Glutamatergic neuron (in vitro differentiated cells): Measurements from ENCODE around the gene CDH4. TPM values are rescaled to one million over a fixed set of nuclear protein-coding genes. Genes with fewer than 3 reads are reported as not detected.

ENCODE experiments used
- DNase-seq: peaks from one replicate; pipeline ENCODE4 v3.0.0; 2022
- H3K27ac Mint-ChIP-seq: one replicate; pipeline ENCODE4 v1.8.0; 2020; ENCODE audit warnings: mild to moderate bottlenecking, mixed read lengths, inconsistent platforms; ENCODE audit not compliant: unreplicated experiment
- H3K27me3 Mint-ChIP-seq: one replicate; pipeline ENCODE4 v1.8.0; 2020; ENCODE audit warnings: mild to moderate bottlenecking, moderate library complexity, mixed read lengths, inconsistent platforms; ENCODE audit not compliant: unreplicated experiment
- H3K36me3 Mint-ChIP-seq: one replicate; pipeline ENCODE4 v1.8.0; 2020; ENCODE audit warnings: mild to moderate bottlenecking, mixed read lengths, inconsistent platforms; ENCODE audit not compliant: unreplicated experiment
- H3K4me1 Mint-ChIP-seq: one replicate; pipeline ENCODE4 v1.8.0; 2020; ENCODE audit warnings: mild to moderate bottlenecking, low read depth, mixed read lengths, inconsistent platforms; ENCODE audit not compliant: unreplicated experiment
- H3K4me3 Mint-ChIP-seq: one replicate; pipeline ENCODE4 v1.8.0; 2020; ENCODE audit warnings: mild to moderate bottlenecking, mixed read lengths, inconsistent platforms; ENCODE audit not compliant: unreplicated experiment
- H3K9me3 Mint-ChIP-seq: one replicate; pipeline ENCODE4 v1.8.0; 2020; ENCODE audit warnings: mild to moderate bottlenecking, moderate library complexity, mixed read lengths, inconsistent platforms; ENCODE audit not compliant: unreplicated experiment
- CTCF ChIP-seq: fragments of 200-600 bp; sonication (generic); IDR thresholded peaks from one replicate; pipeline ENCODE4 v1.5.0; 2021; ENCODE audit not compliant: partially characterized antibody, unreplicated experiment
- total RNA-seq: library from RNA; stranded (reverse); fragmentation: NEBNext Ultra II Directional; extraction: Animal tissue kit (Norgen Biotek cat#: 25700); gene quantifications from one replicate; pipeline ENCODE4 v1.2.1, GENCODE V29; 2021; ENCODE audit not compliant: unreplicated experiment

Gene CDH4
- total RNA-seq, 1 donor from 2014 or later: 1.2 TPM

GRCh38 chr20:61636531-61637116 lies 384.6 kb downstream of the CDH4 start:
- no peak for TF ChIP-seq CTCF
- H3K4me1 Mint-ChIP-seq: peaks cover 6% of the 10 kb centered on the region
- DNase-seq: no peak
- H3K36me3 Mint-ChIP-seq: no peaks in the 10 kb centered on the region
- no peak overlapping the region for H3K27ac Mint-ChIP-seq
- no peak overlapping the region for H3K4me3 Mint-ChIP-seq
- H3K9me3 Mint-ChIP-seq: peaks cover 2% of the 10 kb centered on the region
- H3K27me3 Mint-ChIP-seq: peaks cover 5% of the 10 kb centered on the region

- H3K36me3 Mint-ChIP-seq: no peaks in the 10 kb centered on the region
- H3K4me3 Mint-ChIP-seq: no peak overlapping the region
- no peak for TF ChIP-seq CTCF
- H3K27ac Mint-ChIP-seq: no peak overlapping the region
- no peak for DNase-seq
- peaks cover 5% of the 10 kb centered on the region for H3K9me3 Mint-ChIP-seq
- peaks cover 9% of the 10 kb centered on the region for H3K4me1 Mint-ChIP-seq
- H3K27me3 Mint-ChIP-seq: peaks cover 2% of the 10 kb centered on the region
Observed at GRCh38 chr20:61638802-61639585, 386.9 kb downstream of the CDH4 start.

- Mint-ChIP-seq H3K27ac (no peak overlapping the region), H3K4me1 (peaks cover 9% of the 10 kb centered on the region), H3K9me3 (peaks cover 5% of the 10 kb centered on the region)
Observed at GRCh38 chr20:61640131-61640870, 388.2 kb downstream of the CDH4 start.

GRCh38 chr20:61640871-61641245 lies 388.8 kb downstream of the CDH4 start:
- H3K4me1 Mint-ChIP-seq: peaks cover 9% of the 10 kb centered on the region
- no peak for TF ChIP-seq CTCF
- H3K9me3 Mint-ChIP-seq: peaks cover 5% of the 10 kb centered on the region
- DNase-seq: no peak
- no peaks in the 10 kb centered on the region for H3K36me3 Mint-ChIP-seq
- H3K4me3 Mint-ChIP-seq: no peak overlapping the region
- peaks cover 3% of the 10 kb centered on the region for H3K27me3 Mint-ChIP-seq
- no peak overlapping the region for H3K27ac Mint-ChIP-seq

More at GRCh38 chr20:61640131-61640870, 388.2 kb downstream of the CDH4 start:
- Mint-ChIP-seq H3K4me3 (no peak overlapping the region), H3K36me3 (no peaks in the 10 kb centered on the region), H3K27me3 (peaks cover 3% of the 10 kb centered on the region)
- DNase-seq: no peak
- TF ChIP-seq CTCF: no peak
